ENCODE data around the gene MAMSTR.
"Not testable (repeated sequence)": the region's sequence is repeated elsewhere in the genome, so short reads cannot be mapped to it uniquely, and the experiment has no call there.

Gene MAMSTR, protein sequence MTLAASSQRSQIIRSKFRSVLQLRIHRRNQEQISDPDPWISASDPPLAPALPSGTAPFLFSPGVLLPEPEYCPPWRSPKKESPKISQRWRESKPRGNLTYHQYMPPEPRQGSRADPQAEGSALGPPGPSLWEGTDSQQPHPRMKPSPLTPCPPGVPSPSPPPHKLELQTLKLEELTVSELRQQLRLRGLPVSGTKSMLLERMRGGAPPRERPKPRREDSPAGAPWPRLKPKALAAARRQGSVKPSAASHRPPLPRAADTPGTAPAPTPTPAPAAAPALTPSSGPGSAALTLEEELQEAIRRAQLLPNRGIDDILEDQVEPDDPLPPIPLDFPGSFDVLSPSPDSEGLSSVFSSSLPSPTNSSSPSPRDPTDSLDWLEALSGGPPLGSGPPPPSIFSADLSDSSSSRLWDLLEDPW

DNA sequence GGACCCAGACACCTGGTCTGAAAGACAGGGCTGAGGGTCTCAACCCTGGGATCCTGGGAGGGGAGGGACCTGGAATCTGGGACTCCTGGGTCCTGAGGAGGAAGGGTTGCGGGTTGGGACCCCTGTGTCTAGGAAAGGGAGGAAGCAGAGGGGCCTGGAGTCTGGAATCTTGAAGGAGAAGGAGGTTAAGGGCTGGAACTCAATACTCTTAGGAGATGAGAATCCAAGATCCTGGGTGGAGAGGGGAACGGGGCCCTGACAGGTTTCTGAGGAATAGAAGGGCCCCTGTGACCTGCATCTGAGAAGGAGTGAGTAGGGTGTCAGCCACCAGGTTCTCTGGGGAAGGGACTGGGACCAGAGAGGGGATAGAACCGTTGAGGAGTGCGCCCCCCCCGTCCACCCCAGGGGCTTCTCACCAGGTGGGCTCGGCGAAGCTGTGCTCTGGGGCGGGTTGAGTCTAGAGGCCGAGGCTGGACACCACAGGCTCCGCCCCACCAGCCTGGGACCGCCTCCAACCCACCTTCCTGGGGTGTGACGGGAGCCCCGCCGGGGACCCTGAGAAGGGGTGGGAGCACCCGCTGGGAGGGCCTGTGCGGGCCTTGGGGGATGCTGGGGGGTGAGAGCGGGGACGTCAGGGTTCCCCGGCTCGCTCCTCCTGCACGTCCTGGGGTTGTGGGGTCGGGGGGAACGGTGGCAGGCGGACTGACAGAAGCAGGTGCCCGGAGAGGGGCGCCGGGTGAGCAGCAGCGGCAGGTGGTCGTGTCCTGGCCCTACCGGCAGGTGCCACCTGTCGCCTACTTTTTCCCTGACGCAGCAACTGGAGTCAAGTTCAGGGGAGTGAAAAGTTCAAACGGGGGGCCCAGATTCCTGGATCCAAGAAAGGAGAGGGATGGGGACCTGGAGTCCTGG is at the start of gene MAMSTR:
Gene MAMSTR (minus strand): TSS at position 463 of the 909 bp plus-strand sequence. CDS start 694 bp downstream, outside the sequence.
- no peak for DNase-seq

DNA sequence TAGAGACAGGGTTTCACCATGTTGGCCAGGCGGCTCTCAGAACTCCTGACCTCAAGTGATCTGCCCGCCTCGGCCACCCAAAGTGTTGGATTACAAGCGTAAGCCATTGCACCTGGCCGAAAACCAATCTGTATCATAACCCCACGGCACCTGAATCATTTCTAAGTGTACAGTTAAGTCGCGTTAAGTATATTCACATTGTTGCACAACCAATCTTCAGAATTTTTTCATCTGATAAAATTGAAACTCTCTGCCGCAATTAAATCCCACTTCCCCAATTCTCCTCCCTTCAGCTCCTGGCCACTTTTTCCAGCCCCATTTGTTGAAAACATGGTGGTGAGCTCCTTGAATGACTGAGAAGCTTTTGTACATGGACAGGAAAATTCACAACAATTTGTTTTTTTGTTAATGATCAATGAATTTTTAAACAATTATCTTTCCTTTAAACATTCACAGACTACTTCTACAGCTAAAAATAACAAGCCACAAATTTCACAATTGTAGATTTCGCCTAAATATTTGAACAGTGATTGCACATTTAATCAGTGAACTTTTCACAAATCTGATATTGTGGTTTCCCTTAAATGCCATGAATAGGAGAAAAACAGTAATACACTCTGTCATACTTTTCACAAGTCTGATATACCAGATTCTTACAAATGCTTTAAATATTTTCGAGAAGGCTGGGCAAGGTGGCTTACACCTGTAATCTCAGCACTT is 49.6 kb upstream of the MAMSTR start:
- no peak for DNase-seq

DNA sequence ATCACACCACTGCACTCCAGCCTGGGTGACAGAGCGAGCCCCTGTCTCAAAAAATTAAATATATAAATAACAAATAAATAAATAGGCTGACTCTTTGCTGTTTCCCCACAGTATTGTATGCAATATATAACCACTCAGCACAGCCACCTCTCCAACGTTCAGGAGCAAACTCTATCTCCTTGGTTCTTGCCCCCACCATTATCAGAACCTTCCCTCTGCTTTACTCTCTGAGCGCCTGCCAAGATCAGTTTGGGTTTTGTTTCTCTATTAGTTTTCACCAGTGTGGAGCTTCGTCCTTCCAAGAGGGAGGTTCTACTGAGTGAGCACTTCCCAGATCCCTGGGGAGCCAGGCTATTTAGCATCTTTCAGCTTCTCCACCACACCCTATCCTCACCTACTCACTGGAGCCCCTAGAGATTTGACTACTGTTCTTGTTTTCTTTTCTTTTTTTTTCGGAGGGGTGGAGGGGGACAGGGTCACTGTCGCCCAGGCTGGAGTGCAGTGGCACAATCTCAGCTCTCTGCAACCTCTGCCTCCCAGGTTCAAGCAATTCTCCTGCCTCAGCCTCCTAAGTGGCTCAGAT is 48.7 kb upstream of the MAMSTR start:
- DNase-seq = not testable (repeated sequence)

DNA sequence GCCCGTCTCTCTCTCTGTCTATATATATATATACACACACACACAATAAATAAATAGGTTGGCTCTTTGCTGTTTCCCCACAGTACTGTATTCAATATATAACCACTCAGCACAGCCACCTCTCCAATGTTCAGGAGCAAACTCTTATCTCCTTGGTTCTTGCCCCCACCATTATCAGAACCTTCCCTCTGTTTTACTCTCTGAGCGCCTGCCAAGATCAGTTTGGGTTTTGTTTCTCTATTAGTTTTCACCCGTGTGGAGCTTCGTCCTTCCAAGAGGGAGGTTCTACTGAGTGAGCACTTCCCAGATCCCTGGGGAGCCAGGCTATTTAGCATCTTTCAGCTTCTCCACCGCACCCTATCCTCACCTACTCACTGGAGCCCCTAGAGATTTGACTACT is 46.3 kb upstream of the MAMSTR start:
- DNase-seq = not testable (repeated sequence)

DNA sequence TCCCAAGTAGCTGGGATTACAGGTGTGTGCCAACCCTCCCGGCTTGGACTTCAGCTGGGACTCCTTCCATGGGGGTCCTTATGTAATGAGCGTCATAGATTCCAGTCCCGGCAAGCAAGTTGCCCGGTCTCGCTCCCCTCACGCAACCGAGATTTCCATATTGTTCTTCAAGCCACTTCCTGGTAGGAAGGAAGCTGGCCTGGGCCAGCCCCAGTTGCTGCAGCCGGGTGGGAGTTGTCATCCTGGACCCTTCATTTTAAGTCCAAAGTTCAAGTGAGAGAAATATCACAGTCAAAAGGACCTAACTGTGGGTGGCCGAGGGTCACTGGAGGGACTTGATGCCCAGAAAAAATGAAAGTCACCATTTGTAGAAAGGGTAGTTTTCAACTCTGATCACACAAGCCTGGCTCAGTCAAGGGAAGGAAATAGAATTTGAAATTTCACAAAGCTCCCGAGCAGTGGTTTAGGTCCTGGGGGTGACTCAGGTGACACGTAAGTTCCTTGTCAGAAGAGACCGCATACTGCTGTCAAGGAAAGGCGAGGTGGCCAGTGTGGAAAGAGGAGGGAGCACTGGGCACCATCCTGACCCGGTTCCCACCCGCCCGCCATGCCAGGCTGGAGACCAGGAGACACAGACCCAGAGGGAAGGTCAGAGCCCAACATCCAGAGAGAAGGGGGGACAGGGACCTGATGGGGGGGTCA is 41.1 kb upstream of the MAMSTR start:
- DNase-seq = no peak

DNA sequence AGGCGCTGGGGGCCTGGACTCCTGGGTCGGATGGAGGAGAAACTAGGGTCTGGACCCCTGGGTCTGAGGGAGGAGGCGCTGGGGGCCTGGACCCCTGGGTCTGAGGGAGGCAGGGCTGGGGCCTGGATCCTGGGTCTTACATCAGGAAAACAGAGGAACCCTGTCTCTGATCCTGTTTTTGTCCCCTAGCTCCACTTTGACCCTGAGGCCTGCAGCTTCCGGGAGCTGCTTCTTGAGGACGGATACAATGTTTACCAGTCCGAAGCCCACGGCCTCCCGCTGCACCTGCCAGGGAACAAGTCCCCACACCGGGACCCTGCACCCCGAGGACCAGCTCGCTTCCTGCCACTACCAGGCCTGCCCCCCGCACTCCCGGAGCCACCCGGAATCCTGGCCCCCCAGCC is 38.2 kb upstream of the MAMSTR start:
- DNase-seq = no peak

DNA sequence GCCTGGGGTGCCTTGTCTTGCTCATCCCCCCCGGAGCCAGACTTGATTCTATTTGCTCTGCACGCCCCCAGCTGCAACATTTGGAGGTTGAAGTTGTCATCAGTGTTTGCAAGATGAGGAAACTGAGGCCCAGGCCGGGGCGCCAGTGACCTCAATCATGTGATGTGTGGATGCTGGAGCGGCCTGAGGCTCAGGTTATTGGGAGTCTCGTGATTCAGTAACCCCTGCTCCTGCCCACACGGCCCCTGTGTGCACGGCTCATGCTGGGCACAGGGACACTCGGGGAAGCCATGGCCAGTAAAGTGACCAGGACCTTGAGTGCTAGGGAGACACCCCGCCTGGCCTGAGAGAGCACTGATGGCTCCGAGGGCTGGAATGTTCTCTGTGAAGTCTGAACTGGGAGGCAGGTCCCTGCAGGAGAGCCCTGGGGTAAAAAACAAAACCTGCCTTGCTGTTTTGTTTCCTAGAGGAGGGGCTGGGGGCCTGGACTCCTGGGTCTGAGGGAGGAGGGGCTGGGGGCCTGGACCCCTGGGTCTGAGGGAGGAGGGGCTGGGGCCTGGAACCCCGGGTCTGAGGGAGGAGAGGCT is 37.7 kb upstream of the MAMSTR start:
- DNase-seq = no peak

DNA sequence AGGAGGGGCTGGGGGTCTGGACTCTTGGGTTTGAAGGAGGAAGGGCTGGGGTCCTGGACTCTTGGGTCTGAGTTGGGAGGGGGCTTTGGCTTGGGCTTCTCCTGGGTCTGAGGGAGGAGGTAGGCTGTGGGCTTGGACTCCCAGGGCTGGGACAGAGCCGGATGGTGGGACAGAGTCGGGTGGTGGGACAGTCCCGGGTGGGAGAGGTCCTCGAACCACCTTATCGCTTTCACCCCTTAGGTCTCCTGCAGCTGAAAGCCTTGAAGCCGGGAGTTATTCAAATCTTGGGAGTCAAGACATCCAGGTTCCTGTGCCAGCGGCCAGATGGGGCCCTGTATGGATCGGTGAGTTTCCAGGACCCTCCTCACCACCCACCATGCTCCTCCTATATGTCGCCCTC is 37.2 kb upstream of the MAMSTR start:
- no peak for DNase-seq

DNA sequence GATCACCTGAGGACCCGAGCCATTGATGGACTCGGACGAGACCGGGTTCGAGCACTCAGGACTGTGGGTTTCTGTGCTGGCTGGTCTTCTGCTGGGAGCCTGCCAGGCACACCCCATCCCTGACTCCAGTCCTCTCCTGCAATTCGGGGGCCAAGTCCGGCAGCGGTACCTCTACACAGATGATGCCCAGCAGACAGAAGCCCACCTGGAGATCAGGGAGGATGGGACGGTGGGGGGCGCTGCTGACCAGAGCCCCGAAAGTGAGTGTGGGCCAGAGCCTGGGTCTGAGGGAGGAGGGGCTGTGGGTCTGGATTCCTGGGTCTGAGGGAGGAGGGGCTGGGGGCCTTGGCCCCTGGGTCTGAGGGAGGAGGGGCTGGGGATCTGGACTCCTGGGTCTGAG is 36.7 kb upstream of the MAMSTR start:
- no peak for DNase-seq

DNA sequence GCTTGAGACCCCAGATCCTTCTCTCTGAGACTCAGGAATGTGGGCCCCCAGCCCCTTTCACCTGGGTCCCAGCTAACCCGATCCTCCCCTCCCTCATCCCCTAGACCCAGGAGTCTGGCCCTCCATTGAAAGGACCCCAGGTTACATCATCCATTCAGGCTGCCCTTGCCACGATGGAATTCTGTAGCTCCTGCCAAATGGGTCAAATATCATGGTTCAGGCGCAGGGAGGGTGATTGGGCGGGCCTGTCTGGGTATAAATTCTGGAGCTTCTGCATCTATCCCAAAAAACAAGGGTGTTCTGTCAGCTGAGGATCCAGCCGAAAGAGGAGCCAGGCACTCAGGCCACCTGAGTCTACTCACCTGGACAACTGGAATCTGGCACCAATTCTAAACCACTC is 36.3 kb upstream of the MAMSTR start:
- DNase-seq = no peak

DNA sequence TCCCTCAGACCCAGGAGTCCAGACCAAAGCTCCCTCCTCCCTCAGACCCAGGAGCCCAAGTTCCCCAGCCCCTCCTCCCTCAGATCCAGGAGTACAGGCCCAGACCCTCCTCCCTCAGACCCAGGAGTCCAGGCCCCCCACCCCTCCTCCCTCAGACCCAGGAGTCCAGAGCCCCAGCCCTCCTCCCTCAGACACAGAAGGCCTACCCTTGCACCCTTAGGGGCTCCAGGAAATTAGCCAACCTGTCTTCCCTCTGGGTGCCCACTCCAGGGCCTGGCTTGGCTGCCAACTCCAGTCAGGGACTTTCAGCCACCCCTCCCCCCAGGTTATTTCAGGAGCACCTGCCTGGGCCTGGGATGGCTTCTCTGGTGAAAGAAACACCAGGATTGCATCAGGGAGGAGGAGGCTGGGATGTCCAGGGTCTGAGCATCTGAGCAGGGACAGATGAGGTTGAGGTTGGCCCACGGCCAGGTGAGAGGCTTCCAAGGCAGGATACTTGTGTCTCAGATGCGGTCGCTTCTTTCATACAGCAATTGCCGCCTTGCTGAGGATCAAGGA is 35.6 kb upstream of the MAMSTR start, which contains the start of gene FGF21:
Gene FGF21 (plus strand): TSS at position 441 of the 558 bp plus-strand sequence. CDS start 713 bp downstream, outside the sequence.
- no peak for DNase-seq

DNA sequence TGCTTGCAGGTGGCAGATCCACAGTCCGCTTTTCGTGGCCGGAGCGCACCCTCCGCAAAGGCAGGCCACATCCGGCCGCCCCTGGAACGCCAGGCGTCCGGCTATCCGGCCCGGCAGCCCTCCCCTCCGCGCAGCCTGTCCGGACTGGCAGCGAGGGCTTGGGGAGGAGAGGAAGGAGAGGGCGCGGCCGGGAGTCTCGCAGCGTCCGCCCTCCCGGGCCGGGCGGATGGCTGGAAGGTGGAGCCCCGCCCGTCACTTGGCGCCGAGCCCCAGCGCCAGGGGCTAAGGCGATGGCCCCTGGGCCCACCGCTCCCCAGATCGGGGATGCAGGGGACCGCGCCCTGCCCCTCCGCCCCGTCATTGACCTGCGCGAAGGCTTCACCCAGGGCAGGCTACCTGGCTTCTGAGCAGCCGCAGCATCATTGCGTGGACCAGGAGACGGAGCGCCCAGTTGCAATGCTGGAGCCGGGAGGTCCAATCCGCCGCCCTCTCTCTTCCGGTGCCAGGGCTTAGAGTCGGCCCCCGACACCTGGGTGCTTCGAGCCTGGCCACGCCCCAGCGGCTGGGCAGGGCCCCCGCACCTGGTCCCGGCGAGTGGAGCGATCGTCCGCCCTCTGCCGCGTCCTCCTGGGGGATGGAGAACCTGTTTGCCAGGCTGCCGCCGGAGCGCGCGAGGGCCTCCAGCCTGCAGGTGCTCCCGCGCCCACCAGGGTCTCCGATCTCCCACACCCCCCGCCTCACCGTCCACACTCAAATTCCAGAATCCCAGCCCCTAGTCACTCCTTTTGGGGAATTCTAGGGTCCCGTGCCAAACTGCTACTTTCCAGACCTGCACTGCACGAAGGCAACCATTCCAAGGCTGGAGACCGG is 33.2 kb upstream of the MAMSTR start, which contains the start of gene FUT1:
Gene FUT1 (minus strand): TSS at position 146 of the 870 bp plus-strand sequence. CDS start 1,360 bp downstream, outside the sequence.
- peak; percentile 95 for DNase-seq

DNA sequence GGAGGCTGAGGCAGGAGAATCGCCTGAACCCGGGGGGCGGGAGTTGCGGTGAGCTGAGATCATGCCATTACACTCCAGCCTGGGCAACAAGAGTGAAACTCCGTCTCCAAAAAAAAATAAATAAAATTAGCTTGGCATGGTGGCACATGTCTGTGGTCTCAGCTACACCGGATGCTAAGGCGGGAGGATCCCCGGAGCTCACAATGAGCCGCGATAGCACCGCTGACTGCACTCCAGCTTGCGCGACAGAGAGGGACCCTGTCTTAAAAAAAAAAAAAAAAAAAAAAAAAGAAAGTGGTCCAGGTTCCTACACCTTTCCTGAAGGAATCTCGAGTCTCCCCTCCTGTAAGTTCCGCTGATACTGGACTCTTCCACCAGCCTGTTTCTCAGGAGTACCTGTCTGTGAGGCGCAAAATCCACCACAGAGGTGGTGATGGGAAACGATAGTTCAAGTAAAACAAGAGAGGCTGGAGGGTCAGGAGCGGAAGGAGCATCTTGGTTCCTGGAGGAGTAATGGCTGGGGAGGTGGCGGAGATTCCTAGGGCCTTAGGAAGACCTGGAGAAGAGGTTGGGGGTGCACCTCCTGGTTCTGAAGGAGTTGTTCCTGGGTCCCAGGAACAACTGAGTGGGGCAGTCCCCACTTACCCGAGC is 32.4 kb upstream of the MAMSTR start:
- no peak for DNase-seq

DNA sequence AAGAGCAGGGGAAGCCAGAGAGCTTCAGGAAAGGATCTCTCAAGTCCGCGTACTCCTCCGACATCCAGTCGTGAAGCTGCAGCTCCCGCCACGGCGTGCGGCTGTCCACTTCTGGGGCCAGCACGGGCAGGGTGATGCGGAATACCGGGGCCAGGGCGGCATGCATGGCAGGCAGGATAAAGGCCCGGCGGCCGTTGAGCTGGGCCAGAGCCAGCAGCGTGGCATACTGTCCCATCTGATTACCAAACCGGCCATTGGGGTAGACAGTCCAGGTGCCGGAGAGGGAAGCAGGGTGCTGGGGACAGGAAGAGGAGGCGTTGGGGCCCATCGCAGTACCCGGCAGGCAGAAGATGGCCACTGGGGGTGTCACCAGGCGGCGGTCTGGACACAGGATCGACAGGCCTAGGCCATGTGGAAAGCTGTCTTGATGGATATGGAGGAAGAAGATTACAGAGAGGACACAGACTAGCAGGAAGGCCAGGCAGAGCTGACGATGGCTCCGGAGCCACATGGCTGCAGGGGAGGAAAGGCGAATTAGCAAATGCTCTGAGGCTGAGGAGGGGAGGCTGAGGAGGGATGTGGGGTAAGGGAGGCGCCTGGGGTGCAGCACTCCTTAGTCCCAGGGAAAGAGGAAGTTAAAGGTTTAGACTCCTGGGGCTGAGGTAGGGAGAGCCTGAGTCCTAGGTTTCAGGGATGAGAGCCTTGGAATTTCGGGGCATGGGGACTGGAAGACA is 31.4 kb upstream of the MAMSTR start:
- no peak for DNase-seq

DNA sequence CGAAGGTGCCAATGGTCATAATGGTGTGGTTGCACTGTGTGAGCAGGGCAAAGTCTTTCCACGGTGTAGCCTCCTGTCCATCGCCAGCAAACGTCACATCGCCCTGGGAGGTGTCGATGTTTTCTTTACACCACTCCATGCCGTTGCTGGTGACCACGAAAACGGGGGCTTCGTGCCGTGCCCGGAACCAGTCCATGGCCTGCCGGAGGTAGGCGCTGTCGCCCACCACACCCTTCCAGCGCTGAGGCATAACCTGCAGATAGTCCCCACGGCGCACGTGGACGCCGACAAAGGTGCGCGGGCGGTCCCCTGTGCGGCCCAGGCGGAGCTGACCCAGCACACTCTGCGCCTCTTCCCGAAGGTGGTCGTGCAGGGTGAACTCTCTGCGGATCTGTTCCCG is 30.8 kb upstream of the MAMSTR start:
- no peak for DNase-seq

DNA sequence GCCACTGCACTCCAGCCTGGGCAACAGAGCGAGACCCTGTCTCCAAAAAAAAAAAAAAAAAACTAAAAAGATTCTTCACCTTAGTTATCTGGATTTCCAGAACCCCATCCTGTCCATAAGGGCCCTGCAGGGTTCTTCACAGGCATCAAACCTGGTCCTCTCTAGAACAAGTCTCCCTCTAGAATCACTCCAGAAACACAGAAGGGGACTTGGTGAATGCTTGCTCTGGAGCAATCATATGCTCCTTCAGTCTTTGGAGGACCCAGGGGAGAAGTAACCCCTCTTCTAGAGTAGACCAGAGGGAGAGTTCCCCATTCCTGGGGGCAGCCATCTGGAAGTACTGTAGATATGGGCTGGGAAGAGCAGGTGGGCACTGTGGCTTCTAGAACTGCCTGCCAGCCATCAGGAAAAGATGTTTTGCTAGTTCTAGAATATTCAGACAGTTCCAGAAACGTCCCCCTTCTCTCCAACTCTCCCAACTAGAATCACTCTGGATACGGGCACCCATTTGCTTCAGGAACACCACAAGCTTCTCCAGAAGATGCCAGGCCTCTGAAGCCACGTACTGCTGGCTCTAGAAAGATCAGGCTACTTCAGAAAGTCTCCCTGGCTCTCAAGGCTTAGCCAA is 30.2 kb upstream of the MAMSTR start:
- DNase-seq = no peak

DNA sequence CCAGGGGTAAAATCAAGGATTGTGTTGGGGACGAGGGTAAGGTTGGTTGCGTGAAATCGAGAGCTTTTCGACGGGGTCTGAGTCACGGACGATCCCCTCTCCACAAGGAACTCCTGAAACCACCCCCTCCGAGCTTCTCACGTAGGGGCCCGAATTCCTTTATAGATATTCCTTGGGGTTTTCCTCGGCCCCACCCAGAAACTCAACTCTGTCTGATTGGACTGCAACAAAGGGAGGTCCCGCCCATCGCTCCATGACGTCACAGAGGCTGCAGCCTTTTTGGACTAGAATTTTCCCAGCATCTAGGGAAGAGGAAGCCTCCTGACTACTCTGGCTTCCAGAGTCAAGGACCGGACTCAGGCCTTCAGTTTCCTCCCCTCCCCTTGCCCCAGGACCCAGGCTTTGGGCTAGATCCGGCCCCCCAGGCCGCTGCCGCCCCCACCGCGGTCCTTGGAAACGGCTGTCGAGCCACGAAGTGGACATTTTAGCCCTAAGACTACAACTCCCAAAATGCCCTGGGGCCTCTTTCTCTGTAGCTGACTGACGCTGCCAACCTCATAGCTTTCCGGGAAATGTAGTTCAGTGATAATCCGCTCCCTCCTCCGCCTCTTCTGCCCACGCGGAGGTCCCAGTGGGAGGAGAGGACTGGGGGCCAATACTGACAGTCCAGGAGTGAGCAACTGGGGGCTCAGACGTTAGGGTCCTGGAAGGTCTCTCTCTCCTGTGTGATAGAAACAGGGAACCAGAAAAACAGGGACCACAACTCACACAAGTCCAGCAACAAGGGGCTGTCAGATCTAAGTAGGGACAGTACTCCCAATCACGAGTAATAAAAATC is 27.4 kb upstream of the MAMSTR start, which contains the start of gene IZUMO1:
Gene IZUMO1 (minus strand): TSS at position 172 of the 838 bp plus-strand sequence. CDS start 1,050 bp downstream, outside the sequence.
- peak; percentile 93 for DNase-seq

All from islet precursor cell (in vitro differentiated cells).